ENCODE data around the gene DCP1A.
A peak's percentile ranks its signal among the peaks of the same experiment; 100 is the strongest.

DCP1A gene

DNA sequence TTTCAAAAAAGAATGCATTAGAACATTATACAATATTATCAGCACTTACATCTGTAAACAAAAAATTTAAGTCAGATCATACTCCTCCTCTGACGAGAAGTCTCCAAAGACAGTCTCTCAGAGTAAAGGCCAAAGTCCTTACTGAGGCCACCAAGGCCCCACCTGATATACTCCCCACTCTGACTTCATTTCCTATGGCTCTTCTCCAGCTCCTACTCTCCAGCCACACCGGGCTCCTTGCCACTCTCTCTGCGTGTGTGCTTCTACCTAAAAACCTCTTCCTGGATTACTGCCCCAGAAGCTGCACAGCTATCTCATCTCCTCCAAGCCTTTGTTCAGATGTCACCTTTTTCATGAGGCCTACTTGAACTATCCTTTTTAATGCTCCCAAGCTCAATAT is 5.0 kb downstream of the DCP1A start:
- Histone ChIP-seq H3K56ac (ENCODE audit: low read length) (no peak overlapping the region), H3K4me1 (ENCODE audit: control insufficient read depth, low read depth, low read length) (no peaks in the 10 kb centered on the region), H3K27me3 (ENCODE audit: insufficient read depth, low read length, poor library complexity) (no peaks in the 10 kb centered on the region), H3K23ac (ENCODE audit: low read length) (no peak overlapping the region), H2BK5ac (ENCODE audit: low read length) (no peak overlapping the region), H3K4ac (ENCODE audit: low read depth, low read length) (no peak overlapping the region), H3K18ac (ENCODE audit: low read length) (no peak overlapping the region), H3K79me1 (ENCODE audit: low read length) (no peaks in the 10 kb centered on the region), H3K36me3 (ENCODE audit: control insufficient read depth, insufficient read depth, low read length) (no peaks in the 10 kb centered on the region), H3K4me3 (ENCODE audit: low read length) (no peak overlapping the region), H4K5ac (ENCODE audit: low read length) (no peak overlapping the region), H3K27ac (ENCODE audit: low read depth, low read length) (no peak overlapping the region), H3K79me2 (ENCODE audit: control insufficient read depth, insufficient read depth, low read length) (peaks cover 9% of the 10 kb centered on the region), H2AK5ac (ENCODE audit: low read length) (no peak overlapping the region), H2BK120ac (ENCODE audit: low read depth, low read length) (no peak overlapping the region), H4K8ac (ENCODE audit: low read depth, low read length) (no peak overlapping the region), H3K9ac (ENCODE audit: low read length) (no peak overlapping the region), H2BK15ac (replicated peaks; ENCODE audit: low read depth) (no peak overlapping the region), H3K4me2 (ENCODE audit: low read length) (no peak overlapping the region)
- no CpG with 5 or more reads among the region's 3 CpGs for WGBS (ENCODE audit: extremely low coverage, insufficient coverage, low lambda C conversion rate)
- no peak for DNase-seq

DNA sequence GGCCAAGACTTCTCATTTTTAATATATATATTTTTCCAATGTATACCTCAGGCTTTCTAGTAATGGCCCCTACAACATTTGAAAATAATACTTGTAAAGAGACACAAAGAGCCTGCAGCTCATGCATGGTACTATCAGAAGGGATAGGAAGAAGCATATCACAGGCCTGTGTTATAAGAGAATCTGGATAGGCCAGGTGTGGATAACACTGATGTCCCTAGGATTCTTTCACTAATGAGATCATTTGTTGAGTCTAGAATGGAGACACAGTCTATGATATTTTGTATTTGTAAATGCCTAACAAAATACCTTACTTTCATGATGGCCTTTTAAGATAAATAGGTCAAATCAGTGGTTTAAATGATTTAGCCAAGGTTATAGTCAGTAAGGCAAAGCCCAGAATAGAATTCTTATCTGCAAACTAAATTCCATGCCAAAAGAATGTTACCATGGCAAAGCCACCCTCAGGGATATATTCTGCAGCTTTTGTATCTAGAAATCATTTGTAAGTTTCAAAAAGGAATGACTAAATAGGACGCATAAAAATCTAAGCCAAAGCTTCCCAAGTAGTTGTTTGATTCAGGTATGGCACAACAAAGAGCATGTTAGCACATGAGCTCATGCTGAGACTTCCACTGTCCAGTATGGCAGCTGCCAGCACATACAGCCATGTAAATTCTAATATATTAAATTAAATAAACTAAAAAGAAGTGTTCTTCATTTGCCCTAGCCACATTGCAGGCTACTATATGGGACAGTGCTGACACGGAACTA is 10.0 kb downstream of the DCP1A start:
- no peak overlapping the region for H3K9ac ChIP-seq (ENCODE audit: low read length)
- DNase-seq, result no peak
- no peaks in the 10 kb centered on the region for H3K79me1 ChIP-seq (ENCODE audit: low read length)
- H3K18ac ChIP-seq (ENCODE audit: low read length), result no peak overlapping the region
- H3K36me3 ChIP-seq (ENCODE audit: control insufficient read depth, insufficient read depth, low read length), result peaks cover 1% of the 10 kb centered on the region
- no peak overlapping the region for H3K4ac ChIP-seq (ENCODE audit: low read depth, low read length)
- no peak overlapping the region for H4K8ac ChIP-seq (ENCODE audit: low read depth, low read length)
- H3K27me3 ChIP-seq (ENCODE audit: insufficient read depth, low read length, poor library complexity), result no peaks in the 10 kb centered on the region
- H3K79me2 ChIP-seq (ENCODE audit: control insufficient read depth, insufficient read depth, low read length), result no peaks in the 10 kb centered on the region
- H3K4me1 ChIP-seq (ENCODE audit: control insufficient read depth, low read depth, low read length), result no peaks in the 10 kb centered on the region
- no peak overlapping the region for H3K4me2 ChIP-seq (ENCODE audit: low read length)
- H2BK15ac ChIP-seq (replicated peaks; ENCODE audit: low read depth), result no peak overlapping the region
- H3K27ac ChIP-seq (ENCODE audit: low read depth, low read length), result no peak overlapping the region
- no peak overlapping the region for H2AK5ac ChIP-seq (ENCODE audit: low read length)
- no peak overlapping the region for H4K5ac ChIP-seq (ENCODE audit: low read length)
- no peak overlapping the region for H3K23ac ChIP-seq (ENCODE audit: low read length)
- H2BK5ac ChIP-seq (ENCODE audit: low read length), result no peak overlapping the region
- no peak overlapping the region for H3K4me3 ChIP-seq (ENCODE audit: low read length)
- no peak overlapping the region for H3K56ac ChIP-seq (ENCODE audit: low read length)
- H2BK120ac ChIP-seq (ENCODE audit: low read depth, low read length), result no peak overlapping the region
- WGBS (ENCODE audit: extremely low coverage, insufficient coverage, low lambda C conversion rate), result no CpG with 5 or more reads among the region's 2 CpGs

DNA sequence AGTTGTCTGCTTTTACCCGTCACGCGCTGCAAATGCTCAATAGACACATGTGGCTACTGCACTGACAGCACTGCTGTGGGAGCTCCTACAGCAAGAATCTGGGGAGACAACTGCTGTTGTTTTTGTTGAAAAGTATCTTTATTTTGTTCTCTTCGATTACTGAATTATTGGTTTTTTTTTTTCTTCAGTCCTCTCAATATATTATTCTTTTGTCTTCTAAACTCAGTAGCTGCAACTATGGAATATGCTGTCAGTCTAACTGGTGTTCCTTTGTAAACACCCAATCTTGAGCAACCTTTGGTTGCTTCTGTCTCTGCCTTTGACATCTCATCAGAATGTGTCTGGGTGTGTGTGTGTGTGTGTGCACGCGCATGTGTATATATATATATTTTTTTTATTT is 12.6 kb downstream of the DCP1A start:
- Histone ChIP-seq H3K4me3 (ENCODE audit: low read length) (no peak overlapping the region), H3K27me3 (ENCODE audit: insufficient read depth, low read length, poor library complexity) (no peaks in the 10 kb centered on the region), H3K4me1 (ENCODE audit: control insufficient read depth, low read depth, low read length) (no peaks in the 10 kb centered on the region), H3K18ac (ENCODE audit: low read length) (no peak overlapping the region), H3K79me1 (ENCODE audit: low read length) (peaks cover 1% of the 10 kb centered on the region), H3K56ac (ENCODE audit: low read length) (no peak overlapping the region), H3K9ac (ENCODE audit: low read length) (no peak overlapping the region), H2BK120ac (ENCODE audit: low read depth, low read length) (no peak overlapping the region), H2BK15ac (replicated peaks; ENCODE audit: low read depth) (no peak overlapping the region), H2AK5ac (ENCODE audit: low read length) (no peak overlapping the region), H3K27ac (ENCODE audit: low read depth, low read length) (no peak overlapping the region), H4K8ac (ENCODE audit: low read depth, low read length) (no peak overlapping the region), H2BK5ac (ENCODE audit: low read length) (no peak overlapping the region), H3K23ac (ENCODE audit: low read length) (no peak overlapping the region), H4K5ac (ENCODE audit: low read length) (no peak overlapping the region), H3K4ac (ENCODE audit: low read depth, low read length) (no peak overlapping the region), H3K79me2 (ENCODE audit: control insufficient read depth, insufficient read depth, low read length) (no peaks in the 10 kb centered on the region), H3K36me3 (ENCODE audit: control insufficient read depth, insufficient read depth, low read length) (peaks cover 1% of the 10 kb centered on the region), H3K4me2 (ENCODE audit: low read length) (no peak overlapping the region)
- no CpG with 5 or more reads among the region's 6 CpGs for WGBS (ENCODE audit: extremely low coverage, insufficient coverage, low lambda C conversion rate)
- DNase-seq, result no peak

DNA sequence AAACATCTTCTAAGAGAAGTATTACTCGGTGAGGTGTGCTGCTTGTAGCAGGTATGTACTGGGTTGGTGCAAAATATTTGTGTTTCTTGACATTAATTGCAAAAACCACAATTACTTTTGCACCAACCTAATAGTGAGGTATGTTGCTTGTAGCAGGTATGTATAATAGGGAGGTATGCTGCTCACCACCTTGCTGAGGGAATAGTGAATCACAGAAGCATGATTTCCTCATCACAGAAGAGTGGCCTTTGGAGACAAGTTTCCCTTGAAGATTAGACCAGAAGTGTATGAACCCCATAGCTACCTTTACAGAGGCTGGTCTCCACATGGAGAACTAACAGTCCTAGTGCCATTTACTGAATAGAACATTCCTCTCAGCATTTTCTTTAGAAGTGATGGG is 15.5 kb downstream of the DCP1A start:
- Histone ChIP-seq H4K5ac (ENCODE audit: low read length) (no peak overlapping the region), H2BK15ac (replicated peaks; ENCODE audit: low read depth) (no peak overlapping the region), H3K79me1 (ENCODE audit: low read length) (peaks cover 4% of the 10 kb centered on the region), H3K23ac (ENCODE audit: low read length) (no peak overlapping the region), H3K4me1 (ENCODE audit: control insufficient read depth, low read depth, low read length) (no peaks in the 10 kb centered on the region), H4K8ac (ENCODE audit: low read depth, low read length) (no peak overlapping the region), H2BK120ac (ENCODE audit: low read depth, low read length) (no peak overlapping the region), H3K36me3 (ENCODE audit: control insufficient read depth, insufficient read depth, low read length) (peaks cover 1% of the 10 kb centered on the region), H3K18ac (ENCODE audit: low read length) (no peak overlapping the region), H3K4me3 (ENCODE audit: low read length) (no peak overlapping the region), H3K27me3 (ENCODE audit: insufficient read depth, low read length, poor library complexity) (no peaks in the 10 kb centered on the region), H3K27ac (ENCODE audit: low read depth, low read length) (no peak overlapping the region), H3K9ac (ENCODE audit: low read length) (no peak overlapping the region), H3K4me2 (ENCODE audit: low read length) (no peak overlapping the region), H3K4ac (ENCODE audit: low read depth, low read length) (no peak overlapping the region), H3K79me2 (ENCODE audit: control insufficient read depth, insufficient read depth, low read length) (no peaks in the 10 kb centered on the region), H3K56ac (ENCODE audit: low read length) (no peak overlapping the region), H2AK5ac (ENCODE audit: low read length) (no peak overlapping the region), H2BK5ac (ENCODE audit: low read length) (no peak overlapping the region)
- WGBS (ENCODE audit: extremely low coverage, insufficient coverage, low lambda C conversion rate), result no CpG with 5 or more reads among the region's 1 CpG
- no peak for DNase-seq

DNA sequence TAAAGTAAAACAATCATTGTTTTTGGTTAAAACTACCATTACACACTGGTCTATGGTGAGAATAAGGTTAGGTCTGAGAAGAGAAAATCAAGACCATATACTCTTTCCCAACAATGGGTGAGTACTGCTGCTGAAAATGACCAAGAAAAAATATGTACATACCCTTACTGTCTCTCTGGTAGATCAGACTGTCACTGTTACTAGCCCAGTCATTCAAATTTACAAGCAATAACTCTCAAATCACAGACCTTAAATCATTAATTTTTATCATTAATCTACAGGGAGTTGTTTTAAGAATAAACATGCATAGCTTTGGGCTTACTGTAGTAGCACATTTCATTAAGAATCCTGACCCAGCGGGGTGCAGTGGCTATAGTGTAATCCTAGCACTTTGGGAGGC is 17.4 kb downstream of the DCP1A start:
- Histone ChIP-seq H4K8ac (ENCODE audit: low read depth, low read length) (no peak overlapping the region), H2BK15ac (replicated peaks; ENCODE audit: low read depth) (no peak overlapping the region), H3K4ac (ENCODE audit: low read depth, low read length) (no peak overlapping the region), H3K4me1 (ENCODE audit: control insufficient read depth, low read depth, low read length) (no peaks in the 10 kb centered on the region), H3K56ac (ENCODE audit: low read length) (no peak overlapping the region), H2AK5ac (ENCODE audit: low read length) (no peak overlapping the region), H3K36me3 (ENCODE audit: control insufficient read depth, insufficient read depth, low read length) (no peaks in the 10 kb centered on the region), H2BK120ac (ENCODE audit: low read depth, low read length) (no peak overlapping the region), H3K27me3 (ENCODE audit: insufficient read depth, low read length, poor library complexity) (no peaks in the 10 kb centered on the region), H3K9ac (ENCODE audit: low read length) (no peak overlapping the region), H3K4me3 (ENCODE audit: low read length) (no peak overlapping the region), H3K4me2 (ENCODE audit: low read length) (no peak overlapping the region), H3K18ac (ENCODE audit: low read length) (no peak overlapping the region), H3K27ac (ENCODE audit: low read depth, low read length) (no peak overlapping the region), H3K23ac (ENCODE audit: low read length) (no peak overlapping the region), H2BK5ac (ENCODE audit: low read length) (no peak overlapping the region), H3K79me2 (ENCODE audit: control insufficient read depth, insufficient read depth, low read length) (peaks cover 2% of the 10 kb centered on the region), H3K79me1 (ENCODE audit: low read length) (peaks cover 4% of the 10 kb centered on the region), H4K5ac (ENCODE audit: low read length) (no peak overlapping the region)
- WGBS (ENCODE audit: extremely low coverage, insufficient coverage, low lambda C conversion rate), result no CpG with 5 or more reads among the region's 1 CpG
- DNase-seq, result no peak

DNA sequence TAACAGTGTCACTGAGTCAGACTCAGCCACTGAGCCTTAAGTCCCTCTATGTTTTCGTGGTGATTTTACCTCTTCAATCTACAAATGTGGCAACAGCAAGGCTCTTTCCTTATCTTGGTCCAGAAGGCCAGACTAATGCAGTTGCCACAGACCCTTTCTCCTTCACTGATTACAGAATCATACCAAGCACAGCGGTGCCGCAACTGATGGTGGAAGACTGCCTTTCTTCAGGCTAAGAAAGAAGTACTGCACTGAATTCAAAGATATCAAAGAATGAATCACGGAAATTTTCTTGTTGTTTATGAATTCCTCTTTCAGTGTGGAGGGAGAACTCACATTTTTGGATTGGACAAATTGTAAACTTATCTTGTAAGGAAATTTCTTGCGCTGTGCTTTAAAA is 18.6 kb downstream of the DCP1A start:
- no peaks in the 10 kb centered on the region for H3K27me3 ChIP-seq (ENCODE audit: insufficient read depth, low read length, poor library complexity)
- H3K23ac ChIP-seq (ENCODE audit: low read length), result peak overlapping the region; percentile 30
- H2BK15ac ChIP-seq (replicated peaks; ENCODE audit: low read depth), result no peak overlapping the region
- peaks cover 6% of the 10 kb centered on the region for H3K79me1 ChIP-seq (ENCODE audit: low read length)
- no peak overlapping the region for H3K27ac ChIP-seq (ENCODE audit: low read depth, low read length)
- no peak overlapping the region for H3K4me2 ChIP-seq (ENCODE audit: low read length)
- H3K9ac ChIP-seq (ENCODE audit: low read length), result no peak overlapping the region
- no peak overlapping the region for H3K18ac ChIP-seq (ENCODE audit: low read length)
- H2BK5ac ChIP-seq (ENCODE audit: low read length), result no peak overlapping the region
- H3K79me2 ChIP-seq (ENCODE audit: control insufficient read depth, insufficient read depth, low read length), result peaks cover 2% of the 10 kb centered on the region
- peak; percentile 49 for DNase-seq
- H4K8ac ChIP-seq (ENCODE audit: low read depth, low read length), result no peak overlapping the region
- no peak overlapping the region for H3K4me3 ChIP-seq (ENCODE audit: low read length)
- H3K36me3 ChIP-seq (ENCODE audit: control insufficient read depth, insufficient read depth, low read length), result no peaks in the 10 kb centered on the region
- no peak overlapping the region for H4K5ac ChIP-seq (ENCODE audit: low read length)
- no peak overlapping the region for H2AK5ac ChIP-seq (ENCODE audit: low read length)
- no peaks in the 10 kb centered on the region for H3K4me1 ChIP-seq (ENCODE audit: control insufficient read depth, low read depth, low read length)
- H3K56ac ChIP-seq (ENCODE audit: low read length), result no peak overlapping the region
- no CpG with 5 or more reads among the region's 5 CpGs for WGBS (ENCODE audit: extremely low coverage, insufficient coverage, low lambda C conversion rate)
- H2BK120ac ChIP-seq (ENCODE audit: low read depth, low read length), result no peak overlapping the region
- no peak overlapping the region for H3K4ac ChIP-seq (ENCODE audit: low read depth, low read length)

All from mesendoderm (in vitro differentiated cells).